Upper lobe of right lung (tissue), 1 donor: ENCODE data around the gene NDUFA8. TPM values are rescaled to one million over a fixed set of nuclear protein-coding genes. Genes with fewer than 3 reads are reported as not detected.

Source experiments
- ATAC-seq: fragments of 200-7000 bp; cut with Tn5 transposase; one replicate; pipeline ENCODE4 v1.9.1; 2020; ENCODE audit warnings: mild to moderate bottlenecking, moderate library complexity
- DNase-seq: peaks from one replicate; pipeline ENCODE4 v3.0.0-alpha.2; 2020
- H3K27ac ChIP-seq: fragments of 200-600 bp; one replicate; pipeline ENCODE4 v1.8.0; 2022
- H3K27me3 ChIP-seq: fragments of 200-600 bp; one replicate; pipeline ENCODE4 v1.8.0; 2022; ENCODE audit warnings: mild to moderate bottlenecking
- H3K36me3 ChIP-seq: fragments of 200-600 bp; one replicate; pipeline ENCODE4 v1.8.0; 2022
- H3K4me1 ChIP-seq: fragments of 200-600 bp; one replicate; pipeline ENCODE4 v1.8.0; 2022
- H3K4me3 ChIP-seq: fragments of 200-600 bp; one replicate; pipeline ENCODE4 v1.8.0; 2022; ENCODE audit warnings: mild to moderate bottlenecking
- H3K9me3 ChIP-seq: fragments of 200-600 bp; one replicate; pipeline ENCODE4 v1.8.0; 2022
- CTCF ChIP-seq: fragments of 200-600 bp; IDR thresholded peaks from one replicate; pipeline ENCODE4 v1.8.0; 2022; ENCODE audit warnings: antibody characterized with exemption
- intact Hi-C: fragments of 100-400 bp; cut with DNase I; formaldehyde crosslinking; loops from one replicate; pipeline ENCODE4 v1.11.0; 2022
- total RNA-seq: library from RNA; stranded (reverse); fragmentation: NEBNext Ultra II Directional; extraction: Animal tissue kit (Norgen Biotek cat#: 25700); gene quantifications from one replicate; pipeline ENCODE4 v1.2.1, GENCODE V29; 2021
- donor health status: DM: no; HTN: yes; CAD: no; lungs with severe emphysema.

NDUFA8 gene
- total RNA-seq, 1 donor from 2014 or later = 41.5 TPM

- no peak overlapping the region for H3K27ac ChIP-seq
- DNase-seq (no peak), ATAC-seq (no peak)
- no peak for TF ChIP-seq CTCF
- H3K9me3 ChIP-seq = no peaks in the 10 kb centered on the region
- H3K4me1 ChIP-seq = no peaks in the 10 kb centered on the region
- H3K36me3 ChIP-seq = no peaks in the 10 kb centered on the region
- intact Hi-C loops = no loop called here
- peaks cover 10% of the 10 kb centered on the region for H3K27me3 ChIP-seq
- H3K4me3 ChIP-seq = no peak overlapping the region
Measured at GRCh38 chr9:122197426-122197825, 37.8 kb upstream of the NDUFA8 start.

GRCh38 chr9:122195875-122196274 is 36.3 kb upstream of the NDUFA8 start:
- Histone ChIP-seq H3K4me3 (no peak overlapping the region), H3K27me3 (peaks cover 10% of the 10 kb centered on the region), H3K9me3 (no peaks in the 10 kb centered on the region), H3K4me1 (no peaks in the 10 kb centered on the region), H3K27ac (no peak overlapping the region), H3K36me3 (no peaks in the 10 kb centered on the region)
- intact Hi-C loops = no loop called here
- no peak for DNase-seq
- no peak for ATAC-seq
- TF ChIP-seq CTCF = no peak

- no peak overlapping the region for H3K4me3 ChIP-seq
- intact Hi-C loops = no loop called here
- ATAC-seq = no peak
Measured at GRCh38 chr9:122193651-122194050, 34.1 kb upstream of the NDUFA8 start.

GRCh38 chr9:122192914-122193525 is 33.4 kb upstream of the NDUFA8 start:
- H3K4me1 ChIP-seq = no peaks in the 10 kb centered on the region
- no peaks in the 10 kb centered on the region for H3K9me3 ChIP-seq
- no peak overlapping the region for H3K4me3 ChIP-seq
- no peak for TF ChIP-seq CTCF
- peaks cover 9% of the 10 kb centered on the region for H3K27me3 ChIP-seq
- ATAC-seq (peak; percentile 6), DNase-seq (no peak)
- intact Hi-C loops = no loop called here
- no peak overlapping the region for H3K27ac ChIP-seq
- H3K36me3 ChIP-seq = no peaks in the 10 kb centered on the region

More at GRCh38 chr9:122193651-122194050, 34.1 kb upstream of the NDUFA8 start:
- DNase-seq = no peak
- Histone ChIP-seq H3K9me3 (no peaks in the 10 kb centered on the region), H3K27me3 (peaks cover 10% of the 10 kb centered on the region), H3K27ac (no peak overlapping the region), H3K36me3 (no peaks in the 10 kb centered on the region), H3K4me1 (no peaks in the 10 kb centered on the region)
- no peak for TF ChIP-seq CTCF

GRCh38 chr9:122192261-122192875 is 32.8 kb upstream of the NDUFA8 start:
- Histone ChIP-seq H3K4me3 (no peak overlapping the region), H3K27me3 (peaks cover 2% of the 10 kb centered on the region), H3K4me1 (no peaks in the 10 kb centered on the region), H3K27ac (no peak overlapping the region), H3K36me3 (no peaks in the 10 kb centered on the region), H3K9me3 (no peaks in the 10 kb centered on the region)
- intact Hi-C loops = no loop called here
- no peak for TF ChIP-seq CTCF
- DNase-seq = no peak
- ATAC-seq = peak; percentile 23
